ENCODE measurements around the gene CACNA1C.
A peak's percentile ranks its signal among the peaks of the same experiment; 100 is the strongest.

Gene CACNA1C

GRCh38 chr12:2390850-2391390 is 338.1 kb downstream of the CACNA1C start:
- no peak for DNase-seq (ENCODE audit: low read depth)

GRCh38 chr12:2391740-2392331 is 339.0 kb downstream of the CACNA1C start:
- no peak for DNase-seq (ENCODE audit: low read depth)

- DNase-seq (ENCODE audit: low read depth): no peak
These were observed 340.2 kb downstream of the CACNA1C start for GRCh38 chr12:2393016-2393415.

DNA sequence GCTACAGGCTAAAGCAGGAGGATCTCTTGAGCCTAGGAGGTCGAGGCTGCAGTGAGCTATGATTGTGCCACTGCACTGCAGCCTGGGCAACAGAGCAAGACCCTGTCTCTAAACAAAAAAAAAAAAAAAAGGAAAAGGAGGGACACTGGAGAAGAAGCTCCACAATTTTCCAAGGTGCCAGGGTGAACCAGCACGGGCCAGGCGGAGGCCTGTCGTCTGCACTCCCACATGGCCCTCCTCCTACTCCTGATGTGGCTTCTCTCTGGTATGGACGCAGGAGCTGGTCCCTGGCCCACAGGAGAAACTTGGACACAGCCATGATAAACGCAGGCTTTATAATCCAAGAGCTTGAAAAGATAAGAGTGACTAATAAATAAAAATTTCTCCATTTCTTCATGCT is 341.2 kb downstream of the CACNA1C start:
- no peak for DNase-seq (ENCODE audit: low read depth)

- no peak for DNase-seq (ENCODE audit: low read depth)
These were observed 342.7 kb downstream of the CACNA1C start for GRCh38 chr12:2395354-2395977.

DNA sequence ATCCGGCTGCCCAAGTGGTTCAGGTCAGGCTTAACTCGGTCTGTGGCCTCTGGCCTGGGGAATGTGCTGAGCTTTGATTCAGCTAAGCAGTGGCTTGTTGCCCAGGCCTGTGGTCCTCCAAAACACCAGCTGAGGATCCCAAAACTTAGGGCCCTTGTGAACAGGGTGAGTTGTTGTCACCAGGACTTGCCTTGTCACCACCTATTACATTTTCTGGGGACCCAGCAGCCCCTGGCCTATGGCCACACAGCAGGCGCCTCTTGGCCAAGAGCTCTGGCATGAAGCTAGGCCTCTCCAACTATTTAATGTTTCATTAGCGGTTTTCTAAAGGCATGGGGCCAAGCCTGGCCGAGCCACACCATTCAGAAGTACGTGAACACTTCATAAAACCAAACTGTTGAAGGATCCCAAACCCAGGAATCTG is 343.7 kb downstream of the CACNA1C start:
- peak; percentile 84 for DNase-seq (ENCODE audit: low read depth)

DNA sequence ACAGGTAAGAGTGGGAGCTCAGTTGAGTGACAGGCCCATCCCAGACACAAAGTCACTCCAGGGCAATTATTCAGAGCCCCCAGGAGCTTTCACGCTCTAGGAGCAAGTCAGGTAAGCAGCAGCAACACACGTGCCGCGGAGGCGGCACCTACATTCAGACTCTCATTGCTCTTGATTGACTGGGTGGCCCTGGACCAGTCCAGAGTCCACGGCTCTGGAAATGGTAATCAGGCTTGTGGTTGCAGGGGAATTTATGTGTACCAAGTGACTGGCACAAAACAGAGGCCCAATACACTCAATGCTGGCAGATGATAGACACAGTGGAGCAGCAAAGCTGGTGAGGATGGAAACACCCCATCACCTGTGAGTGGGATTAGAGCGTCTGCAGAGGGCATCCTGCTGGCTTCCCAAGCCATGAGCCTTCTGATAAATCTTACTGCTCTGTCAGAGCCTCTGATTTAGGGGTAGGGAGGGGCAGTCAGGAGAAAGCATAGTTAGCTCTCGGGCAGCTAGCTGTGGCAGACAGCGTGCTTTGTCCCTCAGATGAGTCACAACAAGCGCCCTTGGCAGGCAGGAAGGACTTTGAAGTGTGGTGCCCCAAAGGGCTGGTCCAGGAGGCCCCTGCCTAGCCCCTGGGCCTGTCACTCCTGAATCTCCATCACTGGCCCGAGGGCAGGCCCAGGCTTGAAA is 344.7 kb downstream of the CACNA1C start:
- no peak for DNase-seq (ENCODE audit: low read depth)

DNA sequence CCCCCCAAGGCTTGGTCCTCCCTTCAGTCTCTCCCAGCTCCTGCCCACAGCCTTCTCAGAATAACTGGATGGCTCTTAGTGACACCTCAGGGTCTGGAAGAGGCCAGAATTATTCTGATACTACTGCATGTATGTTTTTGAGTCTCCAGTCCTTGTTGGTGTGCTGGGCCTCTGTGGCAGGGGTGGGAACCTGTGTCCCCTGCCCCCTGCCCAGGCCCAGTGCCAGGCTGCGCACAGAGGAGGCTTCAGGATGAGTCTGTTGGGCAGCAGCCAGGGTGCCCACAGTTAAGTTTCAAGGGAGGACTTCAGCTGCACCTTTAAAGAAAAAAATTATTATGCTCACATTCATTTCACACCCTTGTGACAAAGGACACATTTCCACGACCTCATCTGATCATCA is 348.3 kb downstream of the CACNA1C start:
- DNase-seq (ENCODE audit: low read depth): no peak

DNA sequence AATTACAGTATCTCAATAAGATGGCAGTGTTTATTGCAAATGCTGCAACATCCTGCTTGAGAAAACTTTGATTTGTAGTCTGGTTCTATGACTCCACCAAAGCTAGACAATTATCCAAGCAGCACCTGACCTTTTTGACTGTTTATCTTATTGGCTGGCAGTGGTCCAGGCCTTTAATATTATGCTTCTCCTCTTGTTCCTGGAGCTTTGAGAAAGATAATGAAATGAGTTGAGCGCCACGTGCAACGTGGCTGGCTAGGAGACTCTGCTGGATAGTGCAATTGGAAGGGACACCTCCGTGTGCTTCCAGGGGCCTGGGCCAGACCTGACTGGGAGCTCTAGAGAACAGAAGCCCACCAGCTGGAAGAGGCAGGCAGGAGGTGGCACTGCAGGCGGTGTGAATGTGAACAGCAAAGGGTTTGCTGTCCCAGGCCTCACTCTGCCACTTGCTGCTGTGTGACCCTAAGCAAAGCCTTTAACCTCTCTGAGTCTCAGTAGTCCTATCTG is 349.3 kb downstream of the CACNA1C start:
- no peak for DNase-seq (ENCODE audit: low read depth)

GRCh38 chr12:2403221-2403976 is 350.6 kb downstream of the CACNA1C start:
- no peak for DNase-seq (ENCODE audit: low read depth)

DNA sequence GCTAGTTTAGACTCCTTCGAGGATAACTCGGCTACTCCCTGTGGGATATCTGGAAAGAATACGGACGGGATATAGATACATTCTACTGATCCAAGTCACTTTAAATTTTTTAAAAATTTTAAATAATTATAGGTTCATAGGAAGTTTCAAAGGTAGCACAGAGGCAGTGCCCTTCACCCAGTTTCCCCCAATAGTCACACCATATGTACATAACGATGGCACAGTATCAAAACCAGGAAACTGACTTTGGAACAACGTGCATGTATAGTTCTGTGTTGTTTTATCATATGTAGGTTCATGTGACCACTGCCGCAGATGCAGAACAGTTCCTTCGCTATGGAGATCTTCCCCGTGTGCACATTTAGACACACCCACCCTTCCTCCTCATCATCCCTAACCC is 352.3 kb downstream of the CACNA1C start:
- no peak for DNase-seq (ENCODE audit: low read depth)

DNA sequence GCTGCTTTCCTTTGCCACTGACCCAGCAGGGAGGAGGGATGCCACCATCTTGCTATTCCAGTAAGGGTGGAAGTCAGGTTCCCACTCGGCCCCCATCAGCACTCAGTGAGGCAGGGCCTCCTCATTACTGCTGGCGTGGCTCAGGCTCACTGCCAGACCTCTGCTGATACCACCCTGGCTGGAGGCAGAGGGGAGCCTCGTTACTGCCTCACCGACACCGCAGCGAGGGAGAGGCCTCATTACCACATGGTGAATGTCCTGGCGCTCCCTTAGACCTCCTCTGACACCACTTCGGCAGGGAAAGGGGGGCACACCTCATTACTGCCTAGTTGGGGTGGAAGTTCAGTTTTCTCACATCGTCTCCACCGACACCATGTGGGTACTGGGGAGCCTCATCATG is 354.1 kb downstream of the CACNA1C start:
- DNase-seq (ENCODE audit: low read depth): no peak

GRCh38 chr12:2408262-2408661 is 355.5 kb downstream of the CACNA1C start:
- DNase-seq (ENCODE audit: low read depth): no peak

DNA sequence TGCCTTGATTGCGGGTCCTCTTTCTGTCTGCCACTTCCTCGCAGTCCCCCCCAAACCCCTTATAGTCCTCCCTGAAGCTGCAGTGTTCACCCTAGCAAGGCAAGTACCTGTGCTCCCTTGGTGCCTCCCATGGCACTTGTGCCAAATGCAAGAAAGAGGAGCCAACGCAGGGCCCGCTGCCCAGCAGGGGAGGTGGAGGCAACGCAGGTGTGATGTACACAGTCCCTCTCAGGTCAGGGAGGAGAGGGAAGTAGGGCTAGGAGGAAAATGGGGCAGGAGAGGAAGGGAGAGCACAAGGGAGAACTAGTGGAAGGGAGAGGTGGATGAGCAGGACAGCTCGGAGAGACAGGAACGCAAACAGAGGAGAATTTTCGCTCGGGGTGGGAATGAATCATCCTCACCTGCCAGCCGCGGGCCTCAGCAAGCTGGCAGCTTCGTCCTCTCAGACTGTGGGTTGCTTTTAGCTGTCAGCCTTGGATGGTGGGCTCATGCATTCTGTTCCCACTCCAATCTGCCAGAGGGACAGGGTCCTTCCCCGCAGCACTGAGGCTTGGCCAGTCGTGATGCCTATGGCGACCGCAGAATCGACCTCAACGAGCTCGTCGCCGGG is 357.0 kb downstream of the CACNA1C start:
- DNase-seq (ENCODE audit: low read depth): no peak

GRCh38 chr12:2410496-2410895 is 357.7 kb downstream of the CACNA1C start:
- DNase-seq (ENCODE audit: low read depth): no peak

DNA sequence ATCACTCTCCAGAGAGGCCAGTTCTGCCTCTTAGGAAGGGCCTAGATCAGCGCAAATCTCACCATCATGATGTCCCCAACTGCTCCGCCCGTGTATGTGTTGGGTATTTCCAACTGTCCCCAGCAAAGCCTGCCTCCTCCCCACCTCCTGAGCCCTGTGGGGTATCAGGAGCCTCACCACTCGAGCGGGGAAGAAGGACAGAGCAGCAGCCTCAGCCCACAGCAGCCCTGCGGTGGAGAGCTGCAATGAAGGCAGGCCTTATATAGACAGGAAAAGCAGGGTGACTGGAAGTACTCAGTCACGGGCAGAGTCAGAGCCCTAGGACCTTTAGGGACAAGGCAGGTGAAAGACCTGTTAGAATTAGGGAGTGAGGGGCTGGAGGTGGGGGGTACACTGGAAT is 358.2 kb downstream of the CACNA1C start:
- DNase-seq (ENCODE audit: low read depth): no peak

DNA sequence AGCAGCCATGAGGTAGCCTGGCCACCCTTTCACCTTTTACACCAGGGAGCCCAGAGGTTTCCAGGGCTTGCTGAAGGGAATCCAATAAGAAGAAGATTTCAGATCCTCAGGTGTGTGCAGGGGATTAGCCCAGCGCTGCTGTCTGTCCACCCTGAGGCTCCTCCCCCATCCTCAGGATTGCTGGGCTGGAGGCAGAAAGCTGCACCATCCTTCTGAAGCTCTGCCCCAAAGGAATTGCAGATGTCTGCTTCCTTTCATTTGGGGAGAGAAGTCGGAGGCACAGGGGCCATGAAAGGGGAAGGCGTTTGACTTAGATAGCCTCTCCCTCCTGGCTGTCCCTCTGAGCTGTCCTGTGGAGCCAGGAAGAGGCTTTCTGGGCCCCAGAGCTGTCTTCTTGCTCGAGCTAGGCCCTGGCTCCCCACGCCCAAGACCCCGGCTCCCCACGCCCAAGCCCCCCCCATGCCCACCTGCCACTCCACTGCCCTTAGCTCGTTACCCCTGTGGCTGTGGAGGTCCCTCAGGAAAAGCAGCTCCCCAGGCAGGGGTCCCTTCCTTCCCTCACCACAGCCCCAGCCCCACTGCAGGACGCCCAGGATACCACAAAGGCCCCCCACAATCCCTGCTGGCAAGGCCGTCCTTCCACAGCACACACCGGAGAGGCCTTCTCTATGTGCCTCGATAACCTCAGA is 359.0 kb downstream of the CACNA1C start:
- DNase-seq (ENCODE audit: low read depth): no peak

DNA sequence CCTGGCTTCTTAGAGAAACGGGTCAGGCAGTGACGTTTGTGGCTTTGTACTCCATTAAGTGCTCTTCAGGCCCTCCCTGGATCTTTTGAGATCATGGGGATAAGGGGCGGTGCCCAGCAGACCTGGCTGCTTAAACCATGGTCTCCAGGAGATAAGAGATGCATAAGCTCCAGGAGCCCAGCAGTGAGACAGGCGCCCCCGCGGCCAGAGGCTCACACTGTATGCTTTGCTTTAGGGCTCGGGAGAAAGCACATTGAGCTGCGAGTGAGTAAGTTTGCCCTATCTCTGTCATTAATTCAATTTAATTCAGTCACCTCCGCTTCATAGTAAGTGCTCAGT is 359.5 kb downstream of the CACNA1C start:
- DNase-seq (ENCODE audit: low read depth): no peak

GRCh38 chr12:2413301-2413700 is 360.5 kb downstream of the CACNA1C start:
- no peak for DNase-seq (ENCODE audit: low read depth)

GRCh38 chr12:2413999-2414792 is 361.4 kb downstream of the CACNA1C start:
- DNase-seq (ENCODE audit: low read depth): no peak

Measured in GM04503 (cell line).